Keratinocyte (primary cell): ENCODE data around the gene HK2. TPM values are rescaled to one million over a fixed set of nuclear protein-coding genes. Genes with fewer than 3 reads are reported as not detected.
A peak's percentile ranks its signal among the peaks of the same experiment; 100 is the strongest.

Experiments
- DNase-seq: peaks from one replicate; pipeline ENCODE4 v3.0.0-alpha.2; 2011; ENCODE audit warnings: low read depth, missing footprints, low spot score
- FAIRE-seq: peaks from 2 replicates; lab custom pipeline; 2011; peaks lifted over from hg19 to GRCh38; lab: Jason Lieb, UNC
- H2AFZ ChIP-seq: 2 replicates; pipeline ENCODE4 v1.6.0; 2012; ENCODE audit warnings: low read length, control low read depth, inconsistent platforms; ENCODE audit not compliant: control insufficient read depth
- H3K27ac ChIP-seq: 2 replicates; pipeline ENCODE4 v1.5.1; 2011; ENCODE audit warnings: low read length; ENCODE audit not compliant: control insufficient read depth, insufficient read depth
- H3K27me3 ChIP-seq: 3 replicates; pipeline ENCODE4 v1.6.0; 2011; ENCODE audit warnings: low read length; ENCODE audit not compliant: control insufficient read depth, insufficient read depth; ENCODE audit errors: extremely low read depth
- H3K36me3 ChIP-seq, 2 experiments: 2 replicates in 1 of 2; 3 replicates in 1 of 2; pipeline ENCODE4 v1.5.1; 2011; ENCODE audit warnings: low read length in 2 of 2, mild to moderate bottlenecking in 1 of 2; ENCODE audit not compliant: control insufficient read depth in 2 of 2, insufficient read depth in 2 of 2; ENCODE audit errors: extremely low read depth in 1 of 2
- H3K4me1 ChIP-seq: 3 replicates; pipeline ENCODE4 v1.5.1; 2011; ENCODE audit warnings: low read length; ENCODE audit not compliant: control insufficient read depth, insufficient read depth; ENCODE audit errors: extremely low read depth
- H3K4me2 ChIP-seq: 3 replicates; pipeline ENCODE4 v1.6.0; 2011; ENCODE audit warnings: low read depth, low read length; ENCODE audit not compliant: control insufficient read depth, insufficient read depth; ENCODE audit errors: extremely low read depth
- H3K4me3 ChIP-seq, 3 experiments: fragments of 200-600 bp in 1 of 3; sonication (generic) in 1 of 3; 2 replicates in 2 of 3; 3 replicates in 1 of 3; pipeline ENCODE4 v1.5.1; 2011 to 2016; ENCODE audit warnings: low read length in 3 of 3, mild to moderate bottlenecking in 3 of 3, control low read depth in 2 of 3, inconsistent platforms in 1 of 3, low read depth in 1 of 3, mixed read lengths in 1 of 3, mixed run types in 1 of 3, moderate library complexity in 1 of 3; ENCODE audit not compliant: control insufficient read depth in 2 of 3, insufficient read depth in 2 of 3; ENCODE audit errors: extremely low read depth in 1 of 3
- H3K79me2 ChIP-seq: 2 replicates; pipeline ENCODE4 v1.6.0; 2012; ENCODE audit warnings: low read length; ENCODE audit not compliant: control insufficient read depth, insufficient read depth
- H3K9ac ChIP-seq: 3 replicates; pipeline ENCODE4 v1.6.0; 2011; ENCODE audit warnings: low read length; ENCODE audit not compliant: control insufficient read depth, insufficient read depth; ENCODE audit errors: extremely low read depth
- H3K9me1 ChIP-seq: 3 replicates; pipeline ENCODE4 v1.6.0; 2011; ENCODE audit warnings: low read length; ENCODE audit not compliant: control insufficient read depth, insufficient read depth; ENCODE audit errors: extremely low read depth
- H3K9me3 ChIP-seq: 2 replicates; pipeline ENCODE4 v1.5.1; 2012; ENCODE audit warnings: low read depth, low read length; ENCODE audit not compliant: control insufficient read depth
- H4K20me1 ChIP-seq: 3 replicates; pipeline ENCODE4 v1.6.0; 2011; ENCODE audit warnings: low read length; ENCODE audit not compliant: control insufficient read depth, insufficient read depth; ENCODE audit errors: extremely low read depth
- EZH2 ChIP-seq: IDR thresholded peaks from one replicate; pipeline ENCODE4 v1.6.1; 2012; ENCODE audit warnings: inconsistent platforms, mild to moderate bottlenecking, low read length, moderate library complexity
- dilution Hi-C: fragments of 300-500 bp; cut with MboI; formaldehyde crosslinking; loops from one replicate; pipeline ENCODE4 v1.7.0; 2020; ENCODE audit warnings: low sequenced_read_pairs; ENCODE audit not compliant: extremely low pct_ligation_motif_present
- polyA plus RNA-seq, 5 experiments: library from polyadenylated mRNA; depleted of rRNA in 3 of 5; stranded (reverse) in 3 of 5; stranded (forward) in 1 of 5; unstranded in 1 of 5; fragments of >200 nt; gene quantifications; 1 replicate in 1 of 5; 2 replicates in 3 of 5; 3 replicates in 1 of 5; pipeline versions ENCODE4 v1.2.1 to v1.2.3, GENCODE V29; 2011 to 2012; ENCODE audit warnings: missing spikeins in 2 of 5, low read depth in 1 of 5, low replicate concordance in 1 of 5
- TF ChIP-seq, protein P1 (sequence below), 3 experiments: IDR thresholded peaks in 1 of 3; conservative IDR thresholded peaks in 1 of 3; optimal IDR thresholded peaks in 1 of 3; 2 replicates in 2 of 3; 3 replicates in 1 of 3; pipeline versions ENCODE3 to v1.5.1; 2011; ENCODE audit warnings: low read length in 3 of 3, mild to moderate bottlenecking in 3 of 3, moderate library complexity in 2 of 3, control low read depth in 1 of 3, inconsistent platforms in 1 of 3; ENCODE audit not compliant: insufficient read depth in 2 of 3; ENCODE audit errors: extremely low read depth in 1 of 3

HK2 gene
- polyA plus RNA-seq, 1 donor (not counting 4 experiments of a cell fraction or from before 2014, with no cell fraction given): 27.1 TPM

DNA sequence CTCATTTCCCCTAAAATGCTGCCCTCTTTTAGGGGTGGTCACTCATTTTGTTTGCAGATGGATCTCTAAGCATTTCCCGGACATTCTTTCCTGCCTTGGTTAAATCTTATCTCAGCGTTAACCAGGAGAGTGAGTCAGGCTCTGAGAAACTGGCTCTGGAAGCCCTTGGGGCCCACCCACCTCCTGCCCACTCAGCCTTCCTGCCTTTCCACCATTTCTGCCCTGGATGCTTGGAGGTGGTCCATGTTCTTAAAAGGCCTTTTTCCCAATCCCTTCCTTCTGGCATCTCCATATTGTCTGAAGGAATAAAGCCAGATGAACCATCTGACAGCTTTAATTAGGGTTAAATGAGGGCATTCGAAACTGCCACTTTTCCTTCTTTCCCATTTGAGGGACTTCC, 9.5 kb downstream of the HK2 start:
- Histone ChIP-seq H2AFZ (no peak overlapping the region), H3K27ac (peak overlapping the region; percentile 93), H3K4me1 (peaks cover 58% of the 10 kb centered on the region), H4K20me1 (peaks cover 4% of the 10 kb centered on the region), H3K4me2 (peak overlapping the region; percentile 18), H3K9me1 (peaks cover 7% of the 10 kb centered on the region), H3K9me3 (no peaks in the 10 kb centered on the region), H3K79me2 (peaks cover 76% of the 10 kb centered on the region), H3K9ac (peak overlapping the region; percentile 1), H3K27me3 (no peaks in the 10 kb centered on the region), H3K4me3 (no peak overlapping the region), H3K36me3 (peaks cover 0 to 14% of the 10 kb centered on the region in 2 experiments)
- no peak for FAIRE-seq
- no peak for DNase-seq
- dilution Hi-C loops: no loop called here
- no peak for TF ChIP-seq EZH2
- TF ChIP-seq, protein P1, sequence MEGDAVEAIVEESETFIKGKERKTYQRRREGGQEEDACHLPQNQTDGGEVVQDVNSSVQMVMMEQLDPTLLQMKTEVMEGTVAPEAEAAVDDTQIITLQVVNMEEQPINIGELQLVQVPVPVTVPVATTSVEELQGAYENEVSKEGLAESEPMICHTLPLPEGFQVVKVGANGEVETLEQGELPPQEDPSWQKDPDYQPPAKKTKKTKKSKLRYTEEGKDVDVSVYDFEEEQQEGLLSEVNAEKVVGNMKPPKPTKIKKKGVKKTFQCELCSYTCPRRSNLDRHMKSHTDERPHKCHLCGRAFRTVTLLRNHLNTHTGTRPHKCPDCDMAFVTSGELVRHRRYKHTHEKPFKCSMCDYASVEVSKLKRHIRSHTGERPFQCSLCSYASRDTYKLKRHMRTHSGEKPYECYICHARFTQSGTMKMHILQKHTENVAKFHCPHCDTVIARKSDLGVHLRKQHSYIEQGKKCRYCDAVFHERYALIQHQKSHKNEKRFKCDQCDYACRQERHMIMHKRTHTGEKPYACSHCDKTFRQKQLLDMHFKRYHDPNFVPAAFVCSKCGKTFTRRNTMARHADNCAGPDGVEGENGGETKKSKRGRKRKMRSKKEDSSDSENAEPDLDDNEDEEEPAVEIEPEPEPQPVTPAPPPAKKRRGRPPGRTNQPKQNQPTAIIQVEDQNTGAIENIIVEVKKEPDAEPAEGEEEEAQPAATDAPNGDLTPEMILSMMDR (optimal IDR thresholded peaks at IDR 0.05 in 1 of 3, IDR thresholded peaks at IDR 0.05 in 1 of 3, conservative IDR thresholded peaks at IDR 0.05 in 1 of 3; ENCODE audit: extremely low read depth in 1 of 3, insufficient read depth in 2 of 3, low read length in 3 of 3): no peak

DNA sequence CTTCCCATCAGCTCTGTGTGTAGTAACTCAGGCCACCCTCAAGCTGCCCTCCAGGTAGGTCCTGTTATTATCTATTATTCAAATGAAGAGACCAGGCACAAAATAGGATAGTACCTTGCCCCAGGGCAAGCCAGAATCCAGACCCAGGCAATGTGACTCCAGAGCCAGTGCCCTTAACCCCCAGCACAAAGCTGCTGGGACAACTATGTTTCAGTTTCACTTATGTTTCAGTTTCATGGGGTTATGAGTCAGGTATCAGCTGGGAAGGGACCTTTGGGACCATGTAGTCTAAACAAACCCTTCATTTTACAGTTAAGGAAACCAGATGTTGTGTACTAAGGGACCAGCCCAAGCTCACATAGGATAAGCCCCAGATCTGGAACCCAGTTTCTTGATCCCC, 10.0 kb downstream of the HK2 start:
- peak overlapping the region; percentile 18 for H3K4me2 ChIP-seq
- no peak overlapping the region for H3K4me3 ChIP-seq
- TF ChIP-seq, protein P1 (optimal IDR thresholded peaks at IDR 0.05 in 1 of 3, IDR thresholded peaks at IDR 0.05 in 1 of 3, conservative IDR thresholded peaks at IDR 0.05 in 1 of 3; ENCODE audit: extremely low read depth in 1 of 3, insufficient read depth in 2 of 3, low read length in 3 of 3): no peak
- no peak for TF ChIP-seq EZH2
- H3K27me3 ChIP-seq: no peaks in the 10 kb centered on the region
- FAIRE-seq (no peak), DNase-seq (no peak)
- peaks cover 63% of the 10 kb centered on the region for H3K4me1 ChIP-seq
- H3K9me1 ChIP-seq: peaks cover 7% of the 10 kb centered on the region
- H3K9me3 ChIP-seq: no peaks in the 10 kb centered on the region
- peaks cover 4% of the 10 kb centered on the region for H4K20me1 ChIP-seq
- peaks cover 77% of the 10 kb centered on the region for H3K79me2 ChIP-seq
- peak overlapping the region; percentile 1 for H3K9ac ChIP-seq
- dilution Hi-C loops: no loop called here
- H3K27ac ChIP-seq: peak overlapping the region; percentile 93
- peaks cover 0 to 14% of the 10 kb centered on the region in 2 experiments for H3K36me3 ChIP-seq
- no peak overlapping the region for H2AFZ ChIP-seq
